ENCODE results near the gene ALMS1.

DNA sequence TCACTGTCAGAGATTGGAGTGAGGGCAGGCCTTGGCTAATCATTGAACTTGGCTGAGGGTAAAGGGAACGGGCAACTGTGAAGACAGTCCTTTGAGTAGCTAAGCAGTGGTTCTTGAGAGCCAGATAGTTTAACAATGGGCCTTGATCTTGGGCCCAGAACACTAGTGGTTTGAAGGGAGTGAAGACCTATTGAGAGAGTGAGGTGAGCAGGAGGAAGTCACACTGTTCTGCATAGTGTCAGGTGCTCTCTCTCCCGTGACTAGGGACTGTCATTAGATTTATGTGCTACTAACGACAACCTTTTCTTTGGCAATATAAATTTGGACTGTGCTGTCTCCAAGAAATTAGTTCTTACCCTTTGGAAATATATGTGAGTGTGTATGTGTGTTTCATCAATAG, 44.6 kb upstream of the ALMS1 start:
- TF ChIP-seq, protein P1, sequence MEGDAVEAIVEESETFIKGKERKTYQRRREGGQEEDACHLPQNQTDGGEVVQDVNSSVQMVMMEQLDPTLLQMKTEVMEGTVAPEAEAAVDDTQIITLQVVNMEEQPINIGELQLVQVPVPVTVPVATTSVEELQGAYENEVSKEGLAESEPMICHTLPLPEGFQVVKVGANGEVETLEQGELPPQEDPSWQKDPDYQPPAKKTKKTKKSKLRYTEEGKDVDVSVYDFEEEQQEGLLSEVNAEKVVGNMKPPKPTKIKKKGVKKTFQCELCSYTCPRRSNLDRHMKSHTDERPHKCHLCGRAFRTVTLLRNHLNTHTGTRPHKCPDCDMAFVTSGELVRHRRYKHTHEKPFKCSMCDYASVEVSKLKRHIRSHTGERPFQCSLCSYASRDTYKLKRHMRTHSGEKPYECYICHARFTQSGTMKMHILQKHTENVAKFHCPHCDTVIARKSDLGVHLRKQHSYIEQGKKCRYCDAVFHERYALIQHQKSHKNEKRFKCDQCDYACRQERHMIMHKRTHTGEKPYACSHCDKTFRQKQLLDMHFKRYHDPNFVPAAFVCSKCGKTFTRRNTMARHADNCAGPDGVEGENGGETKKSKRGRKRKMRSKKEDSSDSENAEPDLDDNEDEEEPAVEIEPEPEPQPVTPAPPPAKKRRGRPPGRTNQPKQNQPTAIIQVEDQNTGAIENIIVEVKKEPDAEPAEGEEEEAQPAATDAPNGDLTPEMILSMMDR (IDR thresholded peaks at IDR 0.05; ENCODE audit: insufficient read depth, low read length, poor library complexity, severe bottlenecking), result no peak
- TF ChIP-seq EZH2phosphoT487 (conservative IDR thresholded peaks at IDR 0.05; ENCODE audit: low read length), result no peak
